Activated naive CD8-positive, alpha-beta T cell treated with anti-CD3 and anti-CD28 coated beads, Interleukin-2, amount 50 U/mL, for 16 hours (primary cell): ENCODE measurements around the gene LMO2.
A peak's percentile ranks its signal among the peaks of the same experiment; 100 is the strongest.
"Not testable (repeated sequence)": the region's sequence is repeated elsewhere in the genome, so short reads cannot be mapped to it uniquely, and the experiment has no call there.

Experiments used
- DNase-seq: peaks from one replicate; pipeline ENCODE4 v3.0.0-alpha.2; 2020; ENCODE audit warnings: low read depth, low spot score

Gene LMO2

DNA sequence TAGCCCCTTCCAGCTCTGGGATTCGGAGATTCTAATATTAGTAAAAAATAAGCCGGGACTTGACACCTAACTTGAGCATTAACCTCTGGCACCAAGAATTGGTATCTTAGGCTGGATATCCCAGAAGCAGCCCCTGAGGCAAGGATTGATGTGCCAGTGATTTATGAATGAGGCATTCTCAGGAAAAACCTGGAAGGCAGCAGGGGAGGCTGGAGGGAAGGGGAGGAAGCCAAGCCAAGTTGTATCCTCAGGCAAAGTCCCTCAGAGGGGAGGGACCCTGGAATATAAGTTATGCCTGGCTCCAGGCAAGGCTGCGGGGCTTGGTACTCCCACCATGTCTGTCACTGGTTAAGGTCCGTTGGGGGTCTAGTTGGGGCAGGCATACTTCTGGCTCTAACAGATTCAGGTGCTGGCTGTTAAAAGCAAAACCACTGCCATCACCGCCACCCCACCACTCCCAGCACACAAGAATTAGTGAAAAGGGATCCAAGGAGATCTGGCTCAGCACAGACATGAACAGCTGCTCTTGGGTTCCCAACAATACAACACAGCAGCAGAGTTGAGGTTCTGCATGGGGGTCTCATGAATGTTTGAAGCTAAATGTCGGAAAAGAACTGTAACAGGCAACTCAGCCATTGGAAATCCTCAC lies 29.8 kb downstream of the LMO2 start:
- no peak for DNase-seq

DNA sequence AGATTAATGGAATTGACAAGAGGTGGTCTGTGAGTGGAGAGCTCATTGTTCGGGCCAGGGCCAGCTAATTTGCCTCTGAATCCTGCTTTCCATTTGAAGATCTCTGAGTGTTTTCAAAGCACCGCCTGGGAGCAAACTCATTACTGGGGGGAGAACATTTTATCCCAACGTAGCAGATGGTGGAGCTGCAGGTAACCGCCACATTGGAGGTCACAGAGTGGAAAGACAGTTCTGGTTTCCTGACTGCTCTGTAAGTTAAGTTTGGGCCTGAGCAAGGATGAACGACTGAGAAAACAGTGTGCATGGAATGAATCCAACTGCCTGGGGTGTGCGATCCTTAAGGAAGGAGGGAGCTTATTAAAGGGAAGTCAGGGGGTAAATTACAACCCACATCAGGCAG lies 30.5 kb downstream of the LMO2 start:
- DNase-seq, result no peak

GRCh38 chr11:33860926-33861325 lies 30.9 kb downstream of the LMO2 start:
- no peak for DNase-seq

- DNase-seq, result no peak
These were observed 32.6 kb downstream of the LMO2 start for GRCh38 chr11:33859306-33859705.

GRCh38 chr11:33857933-33858371 lies 33.9 kb downstream of the LMO2 start:
- DNase-seq, result peak; percentile 66

GRCh38 chr11:33855500-33855899 lies 36.4 kb downstream of the LMO2 start:
- DNase-seq, result no peak

DNA sequence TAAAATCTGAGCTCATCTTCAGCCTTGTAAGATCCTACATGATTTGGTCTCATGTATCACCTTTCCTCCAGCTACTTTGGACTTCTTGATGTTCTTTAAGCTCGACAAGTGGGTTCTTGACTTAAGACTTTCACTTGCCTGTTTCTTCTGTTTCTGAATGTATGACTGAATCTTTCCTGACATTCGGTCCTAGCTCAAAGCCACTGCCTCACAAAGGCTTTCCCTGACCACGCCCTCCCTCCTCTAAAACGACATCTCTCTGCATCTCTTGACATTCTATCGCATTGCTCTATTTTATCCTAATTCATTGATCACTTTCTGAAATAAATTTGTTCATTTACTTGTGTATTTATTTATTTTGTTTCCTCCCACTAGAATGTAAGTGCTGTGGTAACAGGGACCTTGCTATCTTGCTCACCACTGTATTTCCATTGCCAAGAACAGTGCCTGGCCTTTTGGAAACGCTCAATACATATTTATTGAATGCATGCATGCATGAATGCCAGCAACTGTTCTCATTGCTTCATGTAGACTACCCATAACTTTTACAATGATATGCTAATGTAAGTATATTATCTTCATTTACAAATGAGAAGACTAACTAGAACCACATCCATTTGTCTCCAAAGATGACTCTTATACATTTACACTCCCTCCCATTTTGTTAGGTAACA lies 43.0 kb downstream of the LMO2 start:
- no peak for DNase-seq

- no peak for DNase-seq
These were observed 44.6 kb downstream of the LMO2 start for GRCh38 chr11:33847251-33847650.

DNA sequence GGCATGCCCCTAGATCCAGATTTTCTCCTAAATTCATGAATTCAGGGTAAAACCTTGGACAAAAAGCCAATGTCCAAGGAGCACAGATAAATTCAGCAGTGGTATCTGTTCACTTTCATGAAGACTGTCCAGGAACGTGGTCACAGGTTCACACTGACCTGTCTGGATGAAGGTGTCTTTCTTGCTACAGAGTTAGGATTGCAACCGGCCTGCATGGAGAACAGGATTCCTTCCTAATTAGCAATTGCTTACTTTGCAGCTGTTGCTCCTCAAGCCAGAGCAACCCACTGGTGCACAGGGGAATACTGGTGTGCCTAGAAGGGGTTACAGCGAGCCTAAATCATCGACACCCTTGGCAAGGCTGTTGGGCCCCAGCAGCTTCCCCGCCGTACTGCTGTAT lies 47.6 kb downstream of the LMO2 start:
- DNase-seq, result no peak

- DNase-seq, result no peak
These were observed 48.9 kb downstream of the LMO2 start for GRCh38 chr11:33843018-33843417.

DNA sequence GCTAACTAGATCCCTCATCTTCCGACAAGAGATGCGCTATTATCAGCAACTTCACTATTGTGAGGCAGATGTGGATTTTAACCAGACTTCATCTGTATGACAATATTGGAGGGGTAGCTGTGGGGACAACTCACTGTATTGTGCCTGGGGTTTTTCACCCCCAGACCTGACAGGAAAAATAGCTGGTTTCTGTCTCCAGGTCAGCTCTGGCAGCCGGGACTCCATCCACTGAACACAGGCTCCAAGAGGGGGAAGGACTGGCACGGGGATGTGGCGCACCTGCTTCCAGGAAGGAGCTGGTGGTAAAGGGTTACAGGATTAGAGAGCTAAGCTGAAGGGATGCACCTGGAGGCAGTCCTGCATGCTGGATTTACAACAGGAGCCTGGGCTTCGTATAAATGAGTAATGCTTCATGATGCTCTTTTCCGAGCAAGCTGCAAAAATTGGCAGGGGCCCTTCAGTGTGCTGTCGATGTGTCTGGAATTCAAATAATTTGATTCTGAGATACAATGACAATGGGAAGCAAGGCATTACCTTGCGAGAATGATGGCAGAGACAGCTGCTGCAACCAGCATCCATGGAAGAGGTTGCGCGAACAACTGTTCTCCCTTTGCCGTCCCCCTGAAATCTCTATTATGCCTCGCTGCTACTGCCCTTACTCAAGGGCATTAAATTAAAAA lies 49.5 kb downstream of the LMO2 start:
- DNase-seq, result no peak

- DNase-seq, result not testable (repeated sequence)
These were observed 53.6 kb downstream of the LMO2 start for GRCh38 chr11:33838234-33838633.

GRCh38 chr11:33837334-33837733 lies 54.5 kb downstream of the LMO2 start:
- DNase-seq, result not testable (repeated sequence)

DNA sequence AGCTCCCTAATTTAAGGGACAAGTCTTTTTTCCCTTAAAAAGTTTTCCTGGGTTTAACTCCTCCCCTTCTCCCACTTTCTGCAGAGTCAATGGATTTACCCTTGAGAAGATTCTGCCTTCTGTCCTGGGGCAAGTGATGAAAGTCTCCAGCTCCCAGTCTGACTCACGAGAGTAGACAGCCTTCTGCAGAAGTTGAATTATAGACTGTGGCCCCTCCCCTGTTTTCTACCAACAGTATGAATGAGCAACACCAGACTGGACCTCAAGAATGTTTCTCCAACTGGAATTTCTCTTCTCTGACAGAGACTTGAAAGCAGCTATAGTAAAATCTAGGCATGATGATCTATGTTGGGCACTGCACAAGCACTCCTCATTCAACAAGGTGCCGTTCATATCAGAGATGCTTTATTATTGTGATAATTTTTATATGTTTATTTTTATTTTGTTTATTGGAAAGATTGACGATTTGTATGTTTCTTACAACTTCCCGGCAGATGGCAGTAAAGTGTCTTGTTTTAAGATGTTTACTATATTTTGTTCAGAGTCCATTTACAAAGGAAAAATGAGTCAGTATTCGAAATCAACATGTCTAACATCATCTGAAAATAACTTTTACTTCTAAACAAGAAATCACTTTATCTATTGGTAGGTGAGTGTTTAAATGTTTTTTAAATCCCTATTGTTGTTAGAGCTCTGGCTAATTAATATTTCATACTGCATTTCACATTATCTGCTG lies 56.6 kb downstream of the LMO2 start:
- DNase-seq, result no peak

GRCh38 chr11:33832676-33833075 lies 59.2 kb downstream of the LMO2 start:
- no peak for DNase-seq

- DNase-seq, result no peak
These were observed 60.8 kb downstream of the LMO2 start for GRCh38 chr11:33830903-33831648.

DNA sequence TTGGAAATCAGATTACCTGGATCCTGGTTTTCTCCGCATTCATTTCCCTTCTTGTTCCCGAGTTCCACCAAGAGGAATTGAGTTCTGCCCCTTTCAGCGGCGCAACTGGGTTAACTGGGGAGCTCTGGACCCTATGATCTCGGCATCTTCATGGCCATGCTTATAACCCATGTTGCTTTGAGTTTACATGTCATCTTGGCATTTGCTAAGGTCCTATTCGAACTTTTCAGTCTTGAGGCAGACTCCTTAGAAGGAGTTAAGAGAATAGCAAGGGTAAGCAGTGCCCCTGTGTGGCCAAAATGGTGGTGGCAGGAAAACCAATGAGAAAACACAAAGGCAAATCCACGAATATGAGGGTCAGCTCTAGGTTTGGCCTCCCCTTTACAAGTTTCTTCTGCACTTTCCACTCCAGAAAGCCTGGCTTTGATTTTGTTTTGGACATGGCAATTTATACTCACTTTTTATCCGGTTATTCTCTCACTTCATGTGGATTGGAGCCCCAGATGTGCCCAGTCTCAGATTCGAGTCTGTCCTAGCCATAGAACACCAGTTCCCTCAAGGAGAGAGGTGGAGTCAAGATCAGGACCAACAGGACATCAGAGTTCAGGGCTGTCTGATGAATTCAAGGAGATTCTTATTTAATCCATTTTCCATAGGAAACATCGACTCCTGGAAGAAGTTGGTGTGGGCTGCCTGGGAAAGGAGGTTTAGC lies 62.3 kb downstream of the LMO2 start:
- no peak for DNase-seq

DNA sequence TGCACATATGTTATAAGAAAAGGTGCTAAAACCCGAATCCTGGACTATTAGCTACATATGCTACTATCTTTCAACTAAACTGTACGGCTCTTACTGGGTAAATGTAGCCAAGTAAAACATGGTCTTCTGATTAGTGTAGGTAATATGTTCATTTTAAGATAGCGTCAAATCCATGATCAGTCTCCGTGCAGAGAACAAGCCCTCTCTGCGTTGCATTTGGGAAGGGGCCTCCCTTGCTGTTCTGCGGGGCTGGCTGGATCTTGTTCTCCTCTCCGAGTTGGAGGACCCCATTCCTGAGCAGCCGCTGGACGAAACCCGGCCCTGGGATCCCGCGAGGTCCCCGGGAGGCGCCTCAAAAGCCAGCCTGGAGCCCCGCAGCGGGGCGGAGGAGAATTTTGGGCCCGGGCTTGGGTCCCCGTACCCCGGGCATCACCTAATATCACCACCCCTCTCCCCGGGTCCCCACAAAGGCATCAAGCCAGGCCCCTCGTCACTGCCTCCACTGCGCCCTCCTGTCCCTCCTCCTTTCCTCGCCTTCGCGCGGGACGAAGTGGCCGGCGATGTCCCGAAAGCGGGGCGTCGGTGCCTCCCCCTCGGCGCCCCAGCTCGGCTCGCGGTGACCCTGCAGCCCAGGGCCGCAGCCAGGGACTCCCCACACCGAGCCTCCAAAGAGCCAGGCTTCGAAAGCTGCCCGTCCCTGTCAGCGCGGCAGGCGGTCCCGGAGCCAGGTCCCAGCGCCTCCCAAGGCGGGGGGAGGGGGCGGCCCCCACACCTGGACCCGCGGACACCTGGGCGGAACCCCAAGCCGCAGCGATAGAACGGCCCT lies 63.1 kb downstream of the LMO2 start:
- DNase-seq, result no peak

- no peak for DNase-seq
These were observed 64.7 kb downstream of the LMO2 start for GRCh38 chr11:33827206-33827605.
